Gastrocnemius medialis (tissue), 4 donors: ENCODE results near the gene ALDH1A3.
"Not testable (repeated sequence)": the region's sequence is repeated elsewhere in the genome, so short reads cannot be mapped to it uniquely, and the experiment has no call there.

ENCODE experiments used
- CTCF ChIP-seq, 5 experiments: fragments of 450-650 bp in 3 of 5; fragments of 200-600 bp in 2 of 5; sonication (generic) in 2 of 5; IDR thresholded peaks in 4 of 5; conservative IDR thresholded peaks in 1 of 5; 1 replicate in 4 of 5; 2 replicates in 1 of 5; pipeline ENCODE4 v1.5.1; 2016 to 2019; ENCODE audit warnings: antibody characterized with exemption in 5 of 5, mild to moderate bottlenecking in 3 of 5, moderate library complexity in 3 of 5
- POLR2A ChIP-seq, 2 donors: fragments of 450-650 bp; IDR thresholded peaks; one replicate each; pipeline ENCODE4 v1.6.1; 2017; ENCODE audit warnings: antibody characterized with exemption in 2 of 2, mild to moderate bottlenecking in 2 of 2, moderate library complexity in 2 of 2

GRCh38 chr15:100851428-100852015 lies 28.1 kb upstream of the ALDH1A3 start:
- not testable (repeated sequence) for TF ChIP-seq POLR2A (IDR thresholded peaks at IDR 0.05); CTCF (IDR thresholded peaks at IDR 0.05 in 4 of 5, conservative IDR thresholded peaks at IDR 0.05 in 1 of 5)
